KG1 (cell line): ENCODE data around the gene UCP2.
"Not testable (repeated sequence)": the region's sequence is repeated elsewhere in the genome, so short reads cannot be mapped to it uniquely, and the experiment has no call there.

Source experiments
- DNase-seq: peaks from one replicate; lab custom pipeline; 2025; lab: John Stamatoyannopoulos, UW

UCP2 gene

GRCh38 chr11:73944085-73944484 is 38.6 kb downstream of the UCP2 start:
- no peak for DNase-seq

GRCh38 chr11:73942010-73942409 is 40.6 kb downstream of the UCP2 start:
- DNase-seq = no peak

DNA sequence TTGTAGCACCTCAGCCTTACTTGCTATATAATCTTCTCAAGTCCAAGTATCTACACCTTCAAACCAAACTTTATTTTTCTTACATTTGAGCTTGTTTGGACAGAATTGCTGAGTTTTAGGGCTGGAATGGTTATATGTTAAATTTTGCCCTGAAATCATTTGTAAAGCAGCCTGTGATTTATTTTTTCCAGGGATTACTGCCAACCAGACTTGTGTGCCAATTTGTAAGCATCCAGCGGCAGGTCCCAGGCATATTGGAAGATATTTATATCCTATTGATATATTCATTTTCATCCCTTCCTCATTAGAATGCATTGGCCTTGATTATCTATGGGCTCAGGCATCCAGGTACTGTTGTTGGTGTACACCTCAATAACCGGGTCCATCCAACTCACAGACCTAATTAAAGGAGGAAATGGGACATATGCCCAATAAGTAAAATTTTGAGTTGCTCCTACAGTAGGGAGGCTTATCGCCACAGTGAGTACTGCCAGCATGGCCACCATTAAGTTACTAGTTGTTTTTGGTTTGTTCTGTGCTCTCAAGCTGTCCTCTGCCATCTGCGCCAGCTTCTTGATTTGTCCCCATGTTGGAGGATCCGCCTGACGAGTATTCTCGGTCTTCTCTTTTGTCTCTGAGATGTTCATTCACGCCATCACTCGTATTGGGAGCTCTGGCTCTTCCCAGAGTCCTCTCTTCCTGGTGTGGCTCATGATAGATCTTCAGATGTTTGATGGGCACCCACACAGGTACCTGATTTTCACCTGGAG is 41.7 kb downstream of the UCP2 start:
- DNase-seq = no peak

DNA sequence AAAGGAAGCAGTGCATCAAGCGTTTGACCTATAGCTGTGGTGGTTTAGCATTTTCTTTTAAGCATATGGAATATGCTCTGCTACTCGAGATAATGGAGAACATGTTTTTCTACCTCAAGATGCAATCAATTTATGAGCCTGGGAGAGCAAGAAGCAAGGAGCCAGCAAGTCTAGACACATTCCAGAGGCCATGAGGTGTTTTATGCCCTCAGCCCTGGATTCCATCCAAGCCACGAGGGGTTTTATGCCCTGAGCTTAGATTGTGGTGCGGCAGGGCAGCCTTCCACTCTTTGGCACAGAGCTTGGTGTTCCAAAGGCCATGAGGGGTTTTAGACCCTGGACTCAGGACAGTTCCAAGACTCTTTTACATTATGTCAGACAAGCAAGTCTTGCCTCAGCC is 43.5 kb downstream of the UCP2 start:
- no peak for DNase-seq

GRCh38 chr11:73936047-73936446 is 46.6 kb downstream of the UCP2 start:
- DNase-seq = not testable (repeated sequence)

DNA sequence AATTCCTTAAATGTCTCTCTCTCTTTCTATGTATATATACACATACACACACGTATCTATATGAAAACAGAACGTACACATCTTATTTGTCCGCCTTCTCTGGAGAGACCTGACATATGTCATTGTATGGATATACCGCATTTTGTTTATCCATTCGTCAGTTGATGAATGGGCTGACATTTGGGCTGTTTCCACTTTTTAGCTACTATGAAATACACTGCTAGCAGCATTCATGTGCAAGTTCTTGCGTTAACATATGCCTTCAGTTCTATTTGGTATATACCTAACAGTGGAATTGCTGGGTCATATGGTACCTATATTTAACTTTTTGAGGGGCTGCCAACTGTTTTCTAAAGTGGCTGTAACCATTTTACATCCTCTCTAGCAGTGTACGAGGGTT is 49.9 kb downstream of the UCP2 start:
- DNase-seq = no peak

DNA sequence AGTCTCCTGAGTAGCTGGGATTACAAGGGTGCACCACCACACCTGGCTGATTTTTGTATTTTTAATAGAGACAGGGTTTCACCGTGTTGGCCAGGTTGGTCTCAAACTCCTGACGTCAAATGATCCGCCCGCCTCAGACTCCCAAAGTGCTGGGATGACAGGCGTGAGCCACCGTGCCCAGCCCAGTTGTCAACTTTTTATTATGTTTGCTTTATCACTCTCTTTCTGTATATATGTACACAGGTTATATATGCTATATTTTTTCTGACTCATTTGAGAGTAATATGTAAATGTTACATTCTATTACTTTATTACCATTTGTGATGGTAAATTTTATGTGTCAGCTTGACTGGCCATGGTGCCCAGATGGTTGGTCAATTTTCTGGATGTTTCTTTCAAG is 50.7 kb downstream of the UCP2 start:
- DNase-seq = no peak

- no peak for DNase-seq
These were observed 51.5 kb downstream of the UCP2 start for GRCh38 chr11:73931039-73931645.

DNA sequence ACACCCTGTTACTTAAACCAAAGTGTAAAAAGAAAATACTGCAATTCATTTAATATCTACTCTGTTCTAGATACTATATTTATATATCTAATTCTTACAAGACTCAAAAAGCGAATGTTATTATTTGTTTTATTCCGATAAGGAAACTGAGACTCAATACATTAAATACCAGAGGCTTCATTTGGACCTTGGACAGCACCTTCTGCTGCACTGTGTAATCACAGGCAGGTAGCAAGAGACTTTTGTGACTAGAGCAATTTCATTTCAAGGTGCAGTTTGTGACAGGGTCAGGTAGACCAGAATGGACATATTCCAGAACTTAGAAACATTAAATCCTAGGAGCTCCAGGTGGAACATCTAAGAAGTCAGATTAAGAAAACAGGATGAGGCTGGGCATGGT is 53.3 kb downstream of the UCP2 start:
- DNase-seq = no peak
